GM23338 (cell line): ENCODE results near the gene GPR63.

Experiments
- CREB1 ChIP-seq: fragments of 250-450 bp; sonication (Bioruptor Pico); IDR thresholded peaks from 2 replicates; pipeline ENCODE4 v1.5.0; 2020; ENCODE audit warnings: low read depth, mild to moderate bottlenecking, moderate library complexity
- CTCF ChIP-seq, 2 experiments: fragments of 200-600 bp in 1 of 2; sonication (generic) in 1 of 2; conservative IDR thresholded peaks; 2 replicates each; pipeline versions ENCODE4 v1.5.1 to v1.6.1; 2016 to 2017; ENCODE audit warnings: antibody characterized with exemption in 2 of 2, low read depth in 2 of 2, mild to moderate bottlenecking in 2 of 2, moderate library complexity in 1 of 2
- ETS1 ChIP-seq: IDR thresholded peaks from 2 replicates; pipeline ENCODE4 v1.6.1; 2016; ENCODE audit warnings: antibody characterized with exemption
- EZH2 ChIP-seq: fragments of 200-600 bp; sonication (generic); IDR thresholded peaks from one replicate; pipeline ENCODE4 v1.8.0; 2017; ENCODE audit warnings: antibody characterized with exemption, mild to moderate bottlenecking, low read depth; ENCODE audit not compliant: unreplicated experiment
- EZH2phosphoT487 ChIP-seq: fragments of 200-600 bp; sonication (generic); IDR thresholded peaks from one replicate; pipeline ENCODE4 v1.8.1; 2018; ENCODE audit warnings: antibody characterized with exemption; ENCODE audit not compliant: unreplicated experiment
- NANOG ChIP-seq: IDR thresholded peaks from 2 replicates; pipeline ENCODE4 v1.6.1; 2016; ENCODE audit warnings: antibody characterized with exemption, borderline replicate concordance
- POLR2AphosphoS5 ChIP-seq: IDR thresholded peaks from 2 replicates; pipeline ENCODE4 v1.6.1; 2016; ENCODE audit warnings: antibody characterized with exemption, low read depth
- STAT1 ChIP-seq: IDR thresholded peaks from one replicate; pipeline ENCODE4 v1.6.1; 2016; ENCODE audit warnings: antibody characterized with exemption; ENCODE audit not compliant: unreplicated experiment
- ZNF331 ChIP-seq: fragments of 250-450 bp; sonication (Bioruptor Pico); IDR thresholded peaks from 2 replicates; pipeline ENCODE4 v1.5.0; 2020; ENCODE audit warnings: low read depth, mild to moderate bottlenecking, moderate library complexity
- ZNF462 ChIP-seq: fragments of 250-450 bp; sonication (Bioruptor Pico); IDR thresholded peaks from 2 replicates; pipeline ENCODE4 v1.5.0; 2020; ENCODE audit warnings: mild to moderate bottlenecking, moderate library complexity
- TF ChIP-seq, protein P1 (sequence below): IDR thresholded peaks from one replicate; pipeline ENCODE4 v1.6.1; 2018; ENCODE audit warnings: antibody characterized with exemption; ENCODE audit not compliant: unreplicated experiment

DNA sequence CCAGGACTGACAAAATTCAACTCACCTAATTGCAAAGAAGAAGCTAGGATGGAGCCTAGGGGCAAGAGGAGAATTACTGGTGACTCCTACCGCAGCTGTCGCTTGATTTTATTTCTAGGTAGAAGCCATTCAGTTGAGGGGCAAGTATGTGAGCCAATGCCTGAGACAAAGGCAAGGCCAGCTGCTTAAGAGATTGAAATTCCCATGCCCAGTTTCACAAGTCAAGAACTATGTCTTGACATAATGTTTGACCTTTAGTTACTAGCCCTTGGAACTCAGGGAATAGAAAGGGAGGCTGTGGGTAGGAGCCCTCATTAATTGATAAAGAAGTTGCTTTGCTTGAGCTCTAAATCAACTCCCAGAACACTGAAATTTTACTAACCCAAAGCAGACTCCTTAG lies 54.0 kb downstream of the GPR63 start:
- TF ChIP-seq CTCF (conservative IDR thresholded peaks at IDR 0.05; ENCODE audit: low read depth in 2 of 2) (no peak), EZH2 (no peak), EZH2phosphoT487 (no peak), POLR2AphosphoS5 (no peak), NANOG (no peak), STAT1 (no peak), ZNF331 (no peak), CREB1 (CRISPR knock-in tag) (no peak), ZNF462 (CRISPR knock-in tag) (no peak), ETS1 (no peak)
- TF ChIP-seq, protein P1, sequence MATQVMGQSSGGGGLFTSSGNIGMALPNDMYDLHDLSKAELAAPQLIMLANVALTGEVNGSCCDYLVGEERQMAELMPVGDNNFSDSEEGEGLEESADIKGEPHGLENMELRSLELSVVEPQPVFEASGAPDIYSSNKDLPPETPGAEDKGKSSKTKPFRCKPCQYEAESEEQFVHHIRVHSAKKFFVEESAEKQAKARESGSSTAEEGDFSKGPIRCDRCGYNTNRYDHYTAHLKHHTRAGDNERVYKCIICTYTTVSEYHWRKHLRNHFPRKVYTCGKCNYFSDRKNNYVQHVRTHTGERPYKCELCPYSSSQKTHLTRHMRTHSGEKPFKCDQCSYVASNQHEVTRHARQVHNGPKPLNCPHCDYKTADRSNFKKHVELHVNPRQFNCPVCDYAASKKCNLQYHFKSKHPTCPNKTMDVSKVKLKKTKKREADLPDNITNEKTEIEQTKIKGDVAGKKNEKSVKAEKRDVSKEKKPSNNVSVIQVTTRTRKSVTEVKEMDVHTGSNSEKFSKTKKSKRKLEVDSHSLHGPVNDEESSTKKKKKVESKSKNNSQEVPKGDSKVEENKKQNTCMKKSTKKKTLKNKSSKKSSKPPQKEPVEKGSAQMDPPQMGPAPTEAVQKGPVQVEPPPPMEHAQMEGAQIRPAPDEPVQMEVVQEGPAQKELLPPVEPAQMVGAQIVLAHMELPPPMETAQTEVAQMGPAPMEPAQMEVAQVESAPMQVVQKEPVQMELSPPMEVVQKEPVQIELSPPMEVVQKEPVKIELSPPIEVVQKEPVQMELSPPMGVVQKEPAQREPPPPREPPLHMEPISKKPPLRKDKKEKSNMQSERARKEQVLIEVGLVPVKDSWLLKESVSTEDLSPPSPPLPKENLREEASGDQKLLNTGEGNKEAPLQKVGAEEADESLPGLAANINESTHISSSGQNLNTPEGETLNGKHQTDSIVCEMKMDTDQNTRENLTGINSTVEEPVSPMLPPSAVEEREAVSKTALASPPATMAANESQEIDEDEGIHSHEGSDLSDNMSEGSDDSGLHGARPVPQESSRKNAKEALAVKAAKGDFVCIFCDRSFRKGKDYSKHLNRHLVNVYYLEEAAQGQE, result no peak
